ENCODE results near the gene CAPN3.

GRCh38 chr15:42359985-42360384 lies 684 bp downstream of the CAPN3 start:
- TF ChIP-seq CTCF (tag by site-specific recombination; IDR thresholded peaks at IDR 0.05) (no peak), ZNF239 (tag by site-specific recombination; IDR thresholded peaks at IDR 0.05) (no peak), ZNF513 (tag by site-specific recombination; IDR thresholded peaks at IDR 0.05) (no peak)
- TF ChIP-seq, protein P1, sequence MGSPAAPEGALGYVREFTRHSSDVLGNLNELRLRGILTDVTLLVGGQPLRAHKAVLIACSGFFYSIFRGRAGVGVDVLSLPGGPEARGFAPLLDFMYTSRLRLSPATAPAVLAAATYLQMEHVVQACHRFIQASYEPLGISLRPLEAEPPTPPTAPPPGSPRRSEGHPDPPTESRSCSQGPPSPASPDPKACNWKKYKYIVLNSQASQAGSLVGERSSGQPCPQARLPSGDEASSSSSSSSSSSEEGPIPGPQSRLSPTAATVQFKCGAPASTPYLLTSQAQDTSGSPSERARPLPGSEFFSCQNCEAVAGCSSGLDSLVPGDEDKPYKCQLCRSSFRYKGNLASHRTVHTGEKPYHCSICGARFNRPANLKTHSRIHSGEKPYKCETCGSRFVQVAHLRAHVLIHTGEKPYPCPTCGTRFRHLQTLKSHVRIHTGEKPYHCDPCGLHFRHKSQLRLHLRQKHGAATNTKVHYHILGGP (tag by site-specific recombination; IDR thresholded peaks at IDR 0.05): no peak

Measured in HEK293 (cell line).